Measurements from ENCODE around the gene CD164. TPM values are rescaled to one million over a fixed set of nuclear protein-coding genes. Genes with fewer than 3 reads are reported as not detected.

The CD164 gene
- total RNA-seq, 4 donors from 2014 or later = 119 to 175 (median 129) TPM

GRCh38 chr6:109318328-109318876, 63.9 kb downstream of the CD164 start:
- TF ChIP-seq EP300 (IDR thresholded peaks at IDR 0.05) = no peak
- TF ChIP-seq CTCF (IDR thresholded peaks at IDR 0.05) = no peak
- TF ChIP-seq POLR2A (IDR thresholded peaks at IDR 0.05) = no peak
- Histone ChIP-seq H3K27ac (peak overlapping the region in 1 of 4 donors; percentile 35), H3K36me3 (no peaks in the 10 kb centered on the region), H3K27me3 (no peaks in the 10 kb centered on the region), H3K4me1 (peaks cover 0 to 17% (median 3%) of the 10 kb centered on the region in 4 donors), H3K9me3 (no peaks in the 10 kb centered on the region), H3K4me3 (no peak overlapping the region)
- DNase-seq (ENCODE audit: low spot score in 2 of 2) = peak; percentile 18 to 43
- 37 to 51% methylated on average over 11 of the region's 11 CpGs for WGBS, 2 donors

- Histone ChIP-seq H3K27me3 (no peaks in the 10 kb centered on the region), H3K4me3 (no peak overlapping the region), H3K27ac (no peak overlapping the region), H3K36me3 (no peaks in the 10 kb centered on the region), H3K4me1 (peaks cover 0 to 9% (median 3%) of the 10 kb centered on the region in 4 donors), H3K9me3 (no peaks in the 10 kb centered on the region)
- 62 to 77% methylated on average over 5 of the region's 5 CpGs for WGBS, 2 donors
- TF ChIP-seq CTCF (IDR thresholded peaks at IDR 0.05) = no peak
- no peak for TF ChIP-seq EP300 (IDR thresholded peaks at IDR 0.05)
- TF ChIP-seq POLR2A (IDR thresholded peaks at IDR 0.05) = no peak
- DNase-seq (ENCODE audit: low spot score in 2 of 2) = no peak
Measured at GRCh38 chr6:109316909-109317308, 65.4 kb downstream of the CD164 start.

Other genes with a start within 250 kb of the CD164 start
- 10 to 100 TPM in 1 of 4 donors, 1 to 10 TPM in 3; 1.2 to 16.5 (median 4.8) TPM for gene PPIL6, start 58.2 kb upstream of the CD164 start, total RNA-seq
- 10 to 100 TPM; 12.6 to 32.4 (median 17.1) TPM for gene SMPD2, start 58.3 kb upstream of the CD164 start, total RNA-seq
- gene MICAL1, start 73.3 kb upstream of the CD164 start, total RNA-seq = 10 to 100 TPM; 45.4 to 91.0 (median 70.3) TPM
- 1 to 10 TPM; 6.5 to 9.6 (median 8.0) TPM for gene ZBTB24, start 100.8 kb upstream of the CD164 start, total RNA-seq

All from tibial nerve (tissue), 4 donors.